HEK293 (cell line): ENCODE results near the gene NCR3LG1.

Source experiments
- SCRT1 ChIP-seq: fragments of 450-650 bp; formaldehyde crosslinking; IDR thresholded peaks from 2 replicates; pipeline ENCODE4 v1.5.1; 2016; ENCODE audit warnings: missing biosample characterization, missing genetic modification characterization, borderline replicate concordance
- TRIM28 ChIP-seq: IDR thresholded peaks from 2 replicates; pipeline ENCODE4 v1.6.1; 2011; ENCODE audit warnings: low read length, control low read depth, borderline replicate concordance
- YY1 ChIP-seq: fragments of 450-650 bp; formaldehyde crosslinking; IDR thresholded peaks from 2 replicates; pipeline ENCODE4 v1.5.1; 2018; ENCODE audit warnings: missing biosample characterization, missing genetic modification characterization
- ZNF146 ChIP-seq: fragments of 450-650 bp; formaldehyde crosslinking; IDR thresholded peaks from 2 replicates; pipeline ENCODE4 v1.5.1; 2016; ENCODE audit warnings: missing biosample characterization, missing genetic modification characterization
- ZNF274 ChIP-seq, 2 experiments: fragments of 200-500 bp in 1 of 2; fragments of 450-650 bp in 1 of 2; sonication (Bioruptor generic) in 1 of 2; formaldehyde crosslinking in 1 of 2; IDR thresholded peaks; 2 replicates each; pipeline versions ENCODE4 v1.5.1 to v1.6.1; 2014 to 2016; ENCODE audit warnings: borderline replicate concordance in 1 of 2, inconsistent platforms in 1 of 2, low read length in 1 of 2, missing biosample characterization in 1 of 2, missing genetic modification characterization in 1 of 2
- ZNF549 ChIP-seq: fragments of 450-650 bp; IDR thresholded peaks from 2 replicates; pipeline ENCODE4 v1.5.1; 2018; ENCODE audit warnings: missing biosample characterization, missing genetic modification characterization, mild to moderate bottlenecking, inconsistent platforms, moderate library complexity
- ZNF558 ChIP-seq: fragments of 450-650 bp; formaldehyde crosslinking; IDR thresholded peaks from 2 replicates; pipeline ENCODE4 v1.5.1; 2016; ENCODE audit warnings: missing biosample characterization, missing genetic modification characterization
- ZNF621 ChIP-seq: fragments of 450-650 bp; formaldehyde crosslinking; IDR thresholded peaks from 2 replicates; pipeline ENCODE4 v1.5.1; 2017; ENCODE audit warnings: missing biosample characterization, missing genetic modification characterization
- ZNF768 ChIP-seq: fragments of 450-650 bp; formaldehyde crosslinking; IDR thresholded peaks from 2 replicates; pipeline ENCODE4 v1.5.1; 2018; ENCODE audit warnings: missing biosample characterization, mild to moderate bottlenecking, missing genetic modification characterization
- TF ChIP-seq, protein P1 (sequence below): fragments of 450-650 bp; formaldehyde crosslinking; IDR thresholded peaks from 2 replicates; pipeline ENCODE4 v1.5.1; 2016; ENCODE audit warnings: missing biosample characterization, missing genetic modification characterization
- TF ChIP-seq, protein P2 (sequence below): fragments of 450-650 bp; formaldehyde crosslinking; IDR thresholded peaks from 2 replicates; pipeline ENCODE4 v1.5.1; 2016; ENCODE audit warnings: missing biosample characterization, missing genetic modification characterization
- TF ChIP-seq, protein P3 (sequence below): fragments of 450-650 bp; formaldehyde crosslinking; IDR thresholded peaks from 2 replicates; pipeline ENCODE4 v1.5.1; 2016; ENCODE audit warnings: missing biosample characterization, missing genetic modification characterization

DNA sequence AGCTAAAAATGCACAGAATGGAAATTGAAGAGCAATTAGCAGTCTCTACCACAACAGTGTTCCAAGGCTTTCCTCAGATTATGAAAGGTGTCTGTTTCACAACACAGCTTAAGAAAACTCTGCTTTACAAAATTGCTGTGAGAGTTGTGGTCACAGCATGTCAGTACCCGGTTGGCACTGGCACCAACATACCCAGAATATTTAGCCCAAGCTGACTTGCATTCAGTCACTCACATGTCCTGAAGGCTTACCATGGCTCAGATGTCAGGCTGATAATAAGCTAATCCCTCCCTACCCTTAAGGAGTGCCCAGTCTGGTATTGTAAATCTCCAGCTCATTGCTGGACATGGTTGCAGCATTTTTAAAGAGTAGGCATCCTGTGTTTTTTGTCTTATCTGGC, 14.9 kb downstream of the NCR3LG1 start:
- TF ChIP-seq ZNF146 (no peak), ZNF558 (tag by site-specific recombination) (no peak), ZNF768 (tag by site-specific recombination) (no peak), YY1 (tag by site-specific recombination) (no peak), ZNF621 (tag by site-specific recombination) (no peak), ZNF549 (tag by site-specific recombination) (no peak), TRIM28 (no peak), SCRT1 (tag by site-specific recombination) (no peak), ZNF274 (IDR thresholded peaks at IDR 0.05; ENCODE audit: low read length) (no peak), ZNF274 (tag by site-specific recombination; IDR thresholded peaks at IDR 0.05; ENCODE audit: borderline replicate concordance) (no peak)
- TF ChIP-seq, protein P1, sequence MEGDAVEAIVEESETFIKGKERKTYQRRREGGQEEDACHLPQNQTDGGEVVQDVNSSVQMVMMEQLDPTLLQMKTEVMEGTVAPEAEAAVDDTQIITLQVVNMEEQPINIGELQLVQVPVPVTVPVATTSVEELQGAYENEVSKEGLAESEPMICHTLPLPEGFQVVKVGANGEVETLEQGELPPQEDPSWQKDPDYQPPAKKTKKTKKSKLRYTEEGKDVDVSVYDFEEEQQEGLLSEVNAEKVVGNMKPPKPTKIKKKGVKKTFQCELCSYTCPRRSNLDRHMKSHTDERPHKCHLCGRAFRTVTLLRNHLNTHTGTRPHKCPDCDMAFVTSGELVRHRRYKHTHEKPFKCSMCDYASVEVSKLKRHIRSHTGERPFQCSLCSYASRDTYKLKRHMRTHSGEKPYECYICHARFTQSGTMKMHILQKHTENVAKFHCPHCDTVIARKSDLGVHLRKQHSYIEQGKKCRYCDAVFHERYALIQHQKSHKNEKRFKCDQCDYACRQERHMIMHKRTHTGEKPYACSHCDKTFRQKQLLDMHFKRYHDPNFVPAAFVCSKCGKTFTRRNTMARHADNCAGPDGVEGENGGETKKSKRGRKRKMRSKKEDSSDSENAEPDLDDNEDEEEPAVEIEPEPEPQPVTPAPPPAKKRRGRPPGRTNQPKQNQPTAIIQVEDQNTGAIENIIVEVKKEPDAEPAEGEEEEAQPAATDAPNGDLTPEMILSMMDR (tag by site-specific recombination), result no peak
- TF ChIP-seq, protein P2, sequence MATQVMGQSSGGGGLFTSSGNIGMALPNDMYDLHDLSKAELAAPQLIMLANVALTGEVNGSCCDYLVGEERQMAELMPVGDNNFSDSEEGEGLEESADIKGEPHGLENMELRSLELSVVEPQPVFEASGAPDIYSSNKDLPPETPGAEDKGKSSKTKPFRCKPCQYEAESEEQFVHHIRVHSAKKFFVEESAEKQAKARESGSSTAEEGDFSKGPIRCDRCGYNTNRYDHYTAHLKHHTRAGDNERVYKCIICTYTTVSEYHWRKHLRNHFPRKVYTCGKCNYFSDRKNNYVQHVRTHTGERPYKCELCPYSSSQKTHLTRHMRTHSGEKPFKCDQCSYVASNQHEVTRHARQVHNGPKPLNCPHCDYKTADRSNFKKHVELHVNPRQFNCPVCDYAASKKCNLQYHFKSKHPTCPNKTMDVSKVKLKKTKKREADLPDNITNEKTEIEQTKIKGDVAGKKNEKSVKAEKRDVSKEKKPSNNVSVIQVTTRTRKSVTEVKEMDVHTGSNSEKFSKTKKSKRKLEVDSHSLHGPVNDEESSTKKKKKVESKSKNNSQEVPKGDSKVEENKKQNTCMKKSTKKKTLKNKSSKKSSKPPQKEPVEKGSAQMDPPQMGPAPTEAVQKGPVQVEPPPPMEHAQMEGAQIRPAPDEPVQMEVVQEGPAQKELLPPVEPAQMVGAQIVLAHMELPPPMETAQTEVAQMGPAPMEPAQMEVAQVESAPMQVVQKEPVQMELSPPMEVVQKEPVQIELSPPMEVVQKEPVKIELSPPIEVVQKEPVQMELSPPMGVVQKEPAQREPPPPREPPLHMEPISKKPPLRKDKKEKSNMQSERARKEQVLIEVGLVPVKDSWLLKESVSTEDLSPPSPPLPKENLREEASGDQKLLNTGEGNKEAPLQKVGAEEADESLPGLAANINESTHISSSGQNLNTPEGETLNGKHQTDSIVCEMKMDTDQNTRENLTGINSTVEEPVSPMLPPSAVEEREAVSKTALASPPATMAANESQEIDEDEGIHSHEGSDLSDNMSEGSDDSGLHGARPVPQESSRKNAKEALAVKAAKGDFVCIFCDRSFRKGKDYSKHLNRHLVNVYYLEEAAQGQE (tag by site-specific recombination), result no peak
- TF ChIP-seq, protein P3, sequence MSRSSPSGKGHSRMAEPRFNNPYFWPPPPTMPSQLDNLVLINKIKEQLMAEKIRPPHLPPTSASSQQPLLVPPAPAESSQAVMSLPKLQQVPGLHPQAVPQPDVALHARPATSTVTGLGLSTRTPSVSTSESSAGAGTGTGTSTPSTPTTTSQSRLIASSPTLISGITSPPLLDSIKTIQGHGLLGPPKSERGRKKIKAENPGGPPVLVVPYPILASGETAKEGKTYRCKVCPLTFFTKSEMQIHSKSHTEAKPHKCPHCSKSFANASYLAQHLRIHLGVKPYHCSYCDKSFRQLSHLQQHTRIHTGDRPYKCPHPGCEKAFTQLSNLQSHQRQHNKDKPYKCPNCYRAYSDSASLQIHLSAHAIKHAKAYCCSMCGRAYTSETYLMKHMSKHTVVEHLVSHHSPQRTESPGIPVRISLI (tag by site-specific recombination), result no peak
